CD4-positive, CD25-positive, alpha-beta regulatory T cell (primary cell): ENCODE results near the gene ITGA11. TPM values are rescaled to one million over a fixed set of nuclear protein-coding genes. Genes with fewer than 3 reads are reported as not detected.

Source experiments
- ATAC-seq, 2 donors: fragments of 150-1000 bp; cut with Tn5 transposase; one replicate each; pipeline ENCODE4 v1.10.0; 2021; ENCODE audit warnings: low read depth in 2 of 2, moderate number of reproducible peaks in 2 of 2, moderate library complexity in 1 of 2
- DNase-seq, 3 donors: peaks; one replicate each; pipeline versions ENCODE4 v3.0.0 to v3.0.0-alpha.2; 2012 to 2022; ENCODE audit warnings: mixed read lengths in 1 of 3
- H3K27ac ChIP-seq: one replicate; pipeline ENCODE4 v1.7.0; 2013; ENCODE audit warnings: mild to moderate bottlenecking, low read length; ENCODE audit not compliant: insufficient read depth, poor library complexity, severe bottlenecking
- H3K27me3 ChIP-seq: one replicate; pipeline ENCODE4 v1.7.0; 2013; ENCODE audit warnings: low read length; ENCODE audit not compliant: control insufficient read depth, insufficient read depth
- H3K36me3 ChIP-seq: one replicate; pipeline ENCODE4 v1.7.0; 2013; ENCODE audit warnings: mild to moderate bottlenecking, low read length, moderate library complexity; ENCODE audit not compliant: control insufficient read depth, insufficient read depth
- H3K4me1 ChIP-seq: 2 replicates; pipeline ENCODE4 v1.7.0; 2013; ENCODE audit warnings: mild to moderate bottlenecking, low read length; ENCODE audit not compliant: insufficient read depth, control insufficient read depth, poor library complexity, severe bottlenecking
- H3K4me3 ChIP-seq: one replicate; pipeline ENCODE4 v1.7.0; 2013; ENCODE audit warnings: low read depth, mild to moderate bottlenecking, low read length, moderate library complexity
- H3K9me3 ChIP-seq, 2 experiments: 1 replicate in 1 of 2; 2 replicates in 1 of 2; pipeline ENCODE4 v1.7.0; 2013; ENCODE audit warnings: low read length in 2 of 2, mild to moderate bottlenecking in 1 of 2, moderate library complexity in 1 of 2; ENCODE audit not compliant: control insufficient read depth in 2 of 2
- H3K27ac Mint-ChIP-seq, 3 donors: one replicate each; pipeline ENCODE4 v1.8.0; 2020 to 2022; ENCODE audit warnings: mild to moderate bottlenecking in 3 of 3, mixed read lengths in 3 of 3, moderate library complexity in 2 of 3
- H3K27me3 Mint-ChIP-seq: one replicate; pipeline ENCODE4 v1.8.0; 2022; ENCODE audit warnings: mild to moderate bottlenecking, mixed read lengths
- H3K36me3 Mint-ChIP-seq: one replicate; pipeline ENCODE4 v1.8.0; 2020; ENCODE audit warnings: mixed read lengths
- H3K4me1 Mint-ChIP-seq, 4 donors: one replicate each; pipeline ENCODE4 v1.8.0; 2020 to 2022; ENCODE audit warnings: mixed read lengths in 4 of 4, mild to moderate bottlenecking in 1 of 4
- H3K4me3 Mint-ChIP-seq, 4 donors: one replicate each; pipeline ENCODE4 v1.8.0; 2020 to 2022; ENCODE audit warnings: mild to moderate bottlenecking in 4 of 4, mixed read lengths in 4 of 4, moderate library complexity in 3 of 4
- H3K9me3 Mint-ChIP-seq, 7 donors: one replicate each; pipeline ENCODE4 v1.8.0; 2020 to 2022; ENCODE audit warnings: mixed read lengths in 7 of 7, mild to moderate bottlenecking in 3 of 7, moderate library complexity in 2 of 7
- polyA plus RNA-seq, 4 donors: library from polyadenylated mRNA; unstranded; fragments of 300-500 nt; fragmentation: Illumina TruSeq; gene quantifications; one replicate each; pipeline ENCODE4 v1.2.3, GENCODE V29; 2021
- total RNA-seq: library from RNA; stranded (reverse); gene quantifications from one replicate; pipeline ENCODE4 v1.2.3, GENCODE V29; 2022

The ITGA11 gene
- total and polyA plus RNA-seq, 5 donors from 2014 or later = 0.02 to 0.05 TPM; not detected in 3

GRCh38 chr15:68385671-68386586 lies 46.0 kb downstream of the ITGA11 start:
- H3K4me3 Mint-ChIP-seq = no peak overlapping the region
- H3K27me3 ChIP-seq = peaks cover 3% of the 10 kb centered on the region
- no peaks in the 10 kb centered on the region for H3K4me1 ChIP-seq
- no peaks in the 10 kb centered on the region for H3K9me3 ChIP-seq
- H3K27ac ChIP-seq = no peak overlapping the region
- ATAC-seq (no peak), DNase-seq (no peak)
- no peaks in the 10 kb centered on the region for H3K36me3 Mint-ChIP-seq
- no peak overlapping the region for H3K27ac Mint-ChIP-seq
- no peaks in the 10 kb centered on the region for H3K9me3 Mint-ChIP-seq
- H3K4me3 ChIP-seq = no peak overlapping the region
- H3K36me3 ChIP-seq = no peaks in the 10 kb centered on the region
- H3K27me3 Mint-ChIP-seq = peaks cover 5% of the 10 kb centered on the region
- H3K4me1 Mint-ChIP-seq = no peaks in the 10 kb centered on the region

DNA sequence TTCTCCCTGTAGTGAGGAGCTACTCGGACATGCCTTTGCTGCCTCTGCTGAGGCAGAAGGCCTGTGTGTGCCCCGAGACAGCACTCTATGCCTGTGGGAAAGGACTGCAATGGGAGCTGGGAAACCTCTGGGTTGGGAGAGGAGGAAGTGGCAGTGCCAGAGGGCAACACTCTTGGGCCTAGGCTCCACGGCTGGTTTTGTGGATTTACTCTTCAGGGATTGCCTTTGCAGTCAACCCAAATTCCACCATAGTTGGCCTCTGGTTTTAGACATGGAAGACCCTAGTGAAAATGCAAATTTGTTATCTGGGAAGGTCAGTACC lies 46.8 kb downstream of the ITGA11 start:
- no peaks in the 10 kb centered on the region for H3K36me3 Mint-ChIP-seq
- Histone ChIP-seq H3K27ac (no peak overlapping the region), H3K4me1 (no peaks in the 10 kb centered on the region), H3K4me3 (no peak overlapping the region), H3K36me3 (no peaks in the 10 kb centered on the region), H3K27me3 (no peaks in the 10 kb centered on the region), H3K9me3 (no peaks in the 10 kb centered on the region)
- H3K27me3 Mint-ChIP-seq = peaks cover 10% of the 10 kb centered on the region
- DNase-seq = no peak
- no peak overlapping the region for H3K27ac Mint-ChIP-seq
- no peak overlapping the region for H3K4me3 Mint-ChIP-seq
- H3K9me3 Mint-ChIP-seq = no peaks in the 10 kb centered on the region
- no peak for ATAC-seq
- no peaks in the 10 kb centered on the region for H3K4me1 Mint-ChIP-seq

DNA sequence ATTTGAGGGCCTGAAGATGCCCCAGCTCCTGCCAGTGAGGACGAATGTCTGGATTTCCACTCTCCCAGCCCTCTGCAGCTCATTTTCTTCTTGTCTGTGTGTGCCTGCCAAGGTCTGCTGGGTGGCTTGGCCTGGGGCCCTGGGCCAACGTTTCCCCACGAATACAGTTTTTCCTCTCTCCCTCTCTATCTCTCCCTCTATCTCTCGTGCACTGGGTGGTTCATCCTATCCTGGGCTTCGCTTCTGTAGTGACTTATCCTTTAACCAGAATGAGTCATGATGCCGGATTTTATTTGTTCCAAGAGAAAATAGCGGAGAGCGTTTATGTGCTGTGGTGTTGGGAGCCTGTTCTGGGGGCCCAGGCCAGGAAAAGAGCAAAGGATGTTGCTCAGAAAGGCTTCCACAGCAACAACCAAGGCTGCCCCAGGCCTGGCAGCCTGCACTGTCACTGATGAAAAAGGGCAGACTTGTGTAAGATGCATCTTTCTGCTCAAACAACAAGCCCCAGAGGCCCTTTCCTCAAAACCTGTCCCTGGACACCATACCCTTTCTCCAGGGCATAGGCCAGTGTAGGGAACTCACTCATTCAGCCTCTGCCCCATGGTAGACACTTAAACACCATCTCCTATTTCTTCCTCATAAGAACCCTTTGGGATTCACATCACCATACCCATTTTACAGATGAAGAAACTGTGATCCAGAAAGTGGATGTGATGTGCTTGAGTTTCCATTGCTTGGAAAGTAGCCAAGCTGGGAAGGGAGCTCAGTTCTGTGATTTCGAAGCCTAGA lies 47.3 kb downstream of the ITGA11 start:
- H3K9me3 Mint-ChIP-seq = no peaks in the 10 kb centered on the region
- Histone ChIP-seq H3K27me3 (no peaks in the 10 kb centered on the region), H3K27ac (no peak overlapping the region), H3K9me3 (no peaks in the 10 kb centered on the region), H3K4me3 (no peak overlapping the region), H3K4me1 (no peaks in the 10 kb centered on the region), H3K36me3 (no peaks in the 10 kb centered on the region)
- DNase-seq (no peak), ATAC-seq (no peak)
- no peak overlapping the region for H3K27ac Mint-ChIP-seq
- H3K27me3 Mint-ChIP-seq = peaks cover 10% of the 10 kb centered on the region
- H3K4me1 Mint-ChIP-seq = peaks cover 0 to 3% (median 0%) of the 10 kb centered on the region in 4 donors
- H3K4me3 Mint-ChIP-seq = peak overlapping the region in 1 of 4 donors; percentile 24
- no peaks in the 10 kb centered on the region for H3K36me3 Mint-ChIP-seq

DNA sequence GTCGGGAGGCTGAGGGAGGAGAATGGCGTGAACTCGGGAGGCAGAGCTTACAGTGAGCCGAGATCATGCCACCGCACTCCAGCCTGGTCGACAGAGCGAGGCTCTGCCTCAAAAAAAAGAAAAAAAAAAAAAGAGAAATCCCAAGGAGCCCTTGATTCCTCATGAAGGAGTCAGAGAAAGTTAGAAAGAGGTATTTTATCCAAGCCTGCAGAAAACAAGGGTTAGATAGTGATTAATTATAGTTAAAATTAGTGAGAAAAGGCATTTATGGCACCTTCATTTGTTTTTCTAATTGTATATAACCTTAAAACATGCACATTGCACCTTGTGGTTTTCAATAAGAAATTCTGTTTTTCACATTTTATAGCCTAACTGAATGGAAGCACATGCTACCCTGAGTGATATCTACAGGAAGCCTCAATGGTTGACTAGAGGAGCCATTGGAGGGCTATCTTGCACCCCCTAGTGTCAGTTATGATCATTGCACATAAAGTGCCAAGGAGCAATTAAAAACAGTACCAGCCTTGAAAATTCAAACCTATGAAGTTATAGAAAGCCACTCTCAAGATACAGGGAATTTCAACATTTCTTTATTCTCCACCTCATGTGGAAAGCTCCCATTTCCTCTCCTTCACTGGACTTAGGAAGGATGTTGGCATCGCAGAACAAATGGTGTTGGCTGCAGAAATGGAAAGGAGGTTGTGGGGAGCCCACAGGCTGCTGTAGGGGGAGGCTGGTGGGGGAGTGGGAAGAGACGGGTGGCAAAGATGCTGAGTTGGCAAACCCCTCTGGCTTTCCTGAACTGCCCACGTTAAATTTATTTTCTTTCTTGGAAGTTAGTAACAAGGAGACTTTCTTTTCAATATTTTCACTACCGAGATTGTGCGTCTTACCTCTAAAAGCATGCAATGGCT lies 48.5 kb downstream of the ITGA11 start:
- Histone ChIP-seq H3K4me3 (no peak overlapping the region), H3K36me3 (no peaks in the 10 kb centered on the region), H3K27me3 (no peaks in the 10 kb centered on the region), H3K4me1 (no peaks in the 10 kb centered on the region), H3K9me3 (no peaks in the 10 kb centered on the region), H3K27ac (no peak overlapping the region)
- Mint-ChIP-seq H3K9me3 (no peaks in the 10 kb centered on the region), H3K27me3 (peaks cover 10% of the 10 kb centered on the region), H3K27ac (no peak overlapping the region), H3K36me3 (no peaks in the 10 kb centered on the region), H3K4me3 (no peak overlapping the region), H3K4me1 (peaks cover 0 to 5% (median 0%) of the 10 kb centered on the region in 4 donors)
- ATAC-seq (no peak), DNase-seq (peak; percentile 14 to 66 (median 46))

GRCh38 chr15:68382286-68383007 lies 49.5 kb downstream of the ITGA11 start:
- Mint-ChIP-seq H3K27me3 (peaks cover 10% of the 10 kb centered on the region), H3K36me3 (no peaks in the 10 kb centered on the region), H3K9me3 (no peaks in the 10 kb centered on the region), H3K4me1 (peaks cover 0 to 5% (median 0%) of the 10 kb centered on the region in 4 donors), H3K27ac (no peak overlapping the region), H3K4me3 (no peak overlapping the region)
- DNase-seq (no peak), ATAC-seq (no peak)
- Histone ChIP-seq H3K27me3 (no peaks in the 10 kb centered on the region), H3K9me3 (no peaks in the 10 kb centered on the region), H3K27ac (no peak overlapping the region), H3K4me3 (no peak overlapping the region), H3K4me1 (no peaks in the 10 kb centered on the region), H3K36me3 (no peaks in the 10 kb centered on the region)

DNA sequence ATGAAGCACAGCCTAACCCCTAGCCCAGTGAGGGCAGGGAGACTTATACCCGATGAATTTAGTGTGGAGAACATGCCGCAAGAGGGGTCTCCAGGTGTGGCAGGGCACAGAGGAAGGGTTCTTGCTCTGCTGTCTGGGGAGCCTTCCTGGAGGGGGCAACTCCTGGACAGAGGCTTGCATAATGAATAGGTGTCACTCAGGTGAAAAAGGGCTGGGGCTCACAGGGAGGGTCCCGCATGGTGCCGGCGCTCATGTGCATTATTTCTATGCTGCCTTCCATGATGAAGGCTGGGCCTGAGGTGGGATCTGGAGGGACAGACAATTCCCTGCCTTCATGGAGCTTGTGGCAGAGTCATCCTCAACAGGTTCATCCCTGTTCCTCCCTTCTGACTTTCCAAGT lies 51.5 kb downstream of the ITGA11 start:
- no peaks in the 10 kb centered on the region for H3K4me1 ChIP-seq
- H3K36me3 ChIP-seq = no peaks in the 10 kb centered on the region
- ATAC-seq (no peak), DNase-seq (no peak)
- no peaks in the 10 kb centered on the region for H3K9me3 ChIP-seq
- Mint-ChIP-seq H3K9me3 (no peaks in the 10 kb centered on the region), H3K36me3 (no peaks in the 10 kb centered on the region), H3K27ac (no peak overlapping the region), H3K4me3 (no peak overlapping the region), H3K4me1 (peaks cover 0 to 5% (median 0%) of the 10 kb centered on the region in 4 donors), H3K27me3 (peaks cover 10% of the 10 kb centered on the region)
- no peak overlapping the region for H3K4me3 ChIP-seq
- no peak overlapping the region for H3K27ac ChIP-seq
- H3K27me3 ChIP-seq = no peaks in the 10 kb centered on the region

DNA sequence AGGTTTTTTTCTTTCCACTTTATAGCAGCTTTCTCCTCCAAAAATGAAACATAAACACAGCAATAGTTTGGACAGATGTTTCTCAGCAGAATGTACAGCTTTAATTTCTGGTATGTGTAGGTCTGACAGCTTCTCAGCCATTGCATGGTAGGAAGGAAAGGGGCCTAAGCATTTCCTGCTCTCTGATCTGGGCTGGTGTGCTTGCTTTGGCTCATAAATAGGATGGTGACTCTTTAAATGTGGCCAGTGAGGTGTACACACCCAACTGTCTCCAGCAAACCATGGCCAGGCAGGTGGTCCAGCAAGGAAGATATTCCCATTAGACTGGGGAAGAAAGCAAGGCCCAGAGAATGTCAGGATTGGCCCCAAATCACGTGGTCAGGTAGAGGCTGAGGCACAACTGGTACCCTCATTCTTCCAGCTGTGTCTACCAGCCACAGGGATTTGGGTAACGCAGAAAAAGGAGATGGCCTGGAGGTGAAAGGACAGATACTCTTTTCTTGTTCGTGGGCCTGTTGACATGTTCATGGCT lies 52.1 kb downstream of the ITGA11 start:
- no peak overlapping the region for H3K27ac Mint-ChIP-seq

More for the DNA sequence above, 52.1 kb downstream of the ITGA11 start:
- ATAC-seq = no peak
- peak in 1 of 3 donors; percentile 17 for DNase-seq
- H3K27me3 Mint-ChIP-seq = peaks cover 10% of the 10 kb centered on the region
- H3K27me3 ChIP-seq = no peaks in the 10 kb centered on the region
- no peaks in the 10 kb centered on the region for H3K36me3 ChIP-seq
- H3K4me1 Mint-ChIP-seq = peaks cover 0 to 5% (median 0%) of the 10 kb centered on the region in 4 donors
- H3K36me3 Mint-ChIP-seq = no peaks in the 10 kb centered on the region
- H3K4me3 Mint-ChIP-seq = no peak overlapping the region
- H3K9me3 ChIP-seq = no peaks in the 10 kb centered on the region
- no peak overlapping the region for H3K27ac ChIP-seq
- no peak overlapping the region for H3K4me3 ChIP-seq
- no peaks in the 10 kb centered on the region for H3K9me3 Mint-ChIP-seq
- no peaks in the 10 kb centered on the region for H3K4me1 ChIP-seq
